Aorta (tissue), 5 donors: ENCODE data around the gene POLA1. TPM values are rescaled to one million over a fixed set of nuclear protein-coding genes. Genes with fewer than 3 reads are reported as not detected.

Experiments
- ATAC-seq: fragments of 200-7000 bp; cut with Tn5 transposase; one replicate; pipeline ENCODE4 v1.9.1; 2022; ENCODE audit warnings: moderate library complexity; ENCODE audit not compliant: low FRiP score
- DNase-seq, 2 donors: peaks; one replicate each; pipeline ENCODE4 v3.0.0-alpha.2; 2020
- H3K27ac ChIP-seq, 2 donors: one replicate each; pipeline ENCODE4 v1.5.1; 2013; ENCODE audit warnings: low read length in 2 of 2, mild to moderate bottlenecking in 2 of 2, moderate library complexity in 2 of 2, control low read depth in 1 of 2, inconsistent platforms in 1 of 2, low read depth in 1 of 2
- H3K27me3 ChIP-seq, 2 donors: one replicate each; pipeline ENCODE4 v1.6.1; 2013; ENCODE audit warnings: control low read depth in 1 of 2, low read length in 1 of 2, mild to moderate bottlenecking in 1 of 2, moderate library complexity in 1 of 2; ENCODE audit not compliant: insufficient read depth in 2 of 2, control insufficient read depth in 1 of 2
- H3K36me3 ChIP-seq, 2 donors: one replicate each; pipeline ENCODE4 v1.6.1; 2013; ENCODE audit warnings: control low read depth in 1 of 2, low read length in 1 of 2, mild to moderate bottlenecking in 1 of 2; ENCODE audit not compliant: insufficient read depth in 2 of 2, control insufficient read depth in 1 of 2
- H3K4me1 ChIP-seq, 2 donors: one replicate each; pipeline ENCODE4 v1.6.1; 2013; ENCODE audit warnings: low read length in 2 of 2, control low read depth in 1 of 2, mild to moderate bottlenecking in 1 of 2, moderate library complexity in 1 of 2; ENCODE audit not compliant: insufficient read depth in 2 of 2, control insufficient read depth in 1 of 2
- H3K4me3 ChIP-seq, 2 donors: one replicate each; pipeline ENCODE4 v1.5.1; 2013; ENCODE audit warnings: low read length in 2 of 2, control low read depth in 1 of 2, mild to moderate bottlenecking in 1 of 2
- H3K9me3 ChIP-seq: one replicate; pipeline ENCODE4 v1.6.1; 2013; ENCODE audit warnings: mild to moderate bottlenecking, low read length; ENCODE audit not compliant: control insufficient read depth
- WGBS, 2 donors: extraction: QIAGEN DNeasy Blood & Tissue Kit; methylation state at CpG; one replicate each; pipeline ENCODE4 v1.1.7; 2013; 5-methylcytosine and 5-hydroxymethylcytosine counted together
- intact Hi-C, 2 donors: fragments of 100-400 bp; cut with DNase I; formaldehyde crosslinking; loops; one replicate each; pipeline versions ENCODE4 v1.14.2 to v1.15.0; 2022
- polyA plus RNA-seq, 2 donors: library from polyadenylated mRNA; stranded (reverse); fragments of 200-250 nt; gene quantifications; one replicate each; pipeline ENCODE4 v1.2.3, GENCODE V29; 2013
- total RNA-seq, 2 donors: library from RNA; stranded (reverse); fragmentation: NEBNext Ultra II Directional; extraction: Animal tissue kit (Norgen Biotek cat#: 25700); gene quantifications; one replicate each; pipeline ENCODE4 v1.2.1, GENCODE V29; 2021
- donor health status: healthy with polysubstance abuse.
- donor health status: Bipolar disorder and iron deficiency.
- donor health status: DM: no; HTN: no; CAD: no.
- donor health status: DM: no; HTN: no; CAD: no.
- donor health status: DM: yes; HTN: yes; CAD: no.

The POLA1 gene
- total and polyA plus RNA-seq, 4 donors, result 1.6 to 15.6 (median 6.7) TPM

DNA sequence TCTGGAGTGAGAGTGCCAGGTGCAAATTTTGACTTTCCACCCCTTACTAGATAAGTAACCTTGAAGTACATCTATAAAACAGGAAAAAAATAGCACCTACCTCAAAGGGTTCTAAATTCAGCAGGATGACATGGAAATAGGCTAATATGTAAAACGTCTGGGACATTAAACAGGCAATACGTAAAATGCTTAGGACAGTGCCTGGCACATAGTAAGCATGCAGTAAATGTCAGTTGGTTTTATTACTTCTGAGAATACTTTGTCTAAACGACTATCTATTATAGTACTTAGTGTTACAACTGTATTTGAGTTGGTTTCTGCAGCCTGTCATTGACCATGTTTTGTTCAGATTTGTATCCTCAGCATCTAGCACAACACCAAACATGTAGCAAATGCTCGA lies 251.3 kb downstream of the POLA1 start:
- no peaks in the 10 kb centered on the region for H3K36me3 ChIP-seq
- ATAC-seq, result no peak
- no peaks in the 10 kb centered on the region for H3K9me3 ChIP-seq
- H3K4me3 ChIP-seq, result no peak overlapping the region
- H3K4me1 ChIP-seq, result no peaks in the 10 kb centered on the region
- intact Hi-C loops, result no loop called here
- 41 to 73% methylated on average over 4 of the region's 4 CpGs for WGBS, 2 donors
- H3K27ac ChIP-seq, result no peak overlapping the region
- H3K27me3 ChIP-seq, result no peaks in the 10 kb centered on the region
- DNase-seq, result no peak

- intact Hi-C loops, result no loop called here
- Histone ChIP-seq H3K4me3 (no peak overlapping the region), H3K36me3 (no peaks in the 10 kb centered on the region), H3K27me3 (no peaks in the 10 kb centered on the region), H3K9me3 (no peaks in the 10 kb centered on the region), H3K27ac (no peak overlapping the region), H3K4me1 (no peaks in the 10 kb centered on the region)
- ATAC-seq (no peak), DNase-seq (no peak)
Observed at GRCh38 chrX:24946369-24946768, 252.7 kb downstream of the POLA1 start.

DNA sequence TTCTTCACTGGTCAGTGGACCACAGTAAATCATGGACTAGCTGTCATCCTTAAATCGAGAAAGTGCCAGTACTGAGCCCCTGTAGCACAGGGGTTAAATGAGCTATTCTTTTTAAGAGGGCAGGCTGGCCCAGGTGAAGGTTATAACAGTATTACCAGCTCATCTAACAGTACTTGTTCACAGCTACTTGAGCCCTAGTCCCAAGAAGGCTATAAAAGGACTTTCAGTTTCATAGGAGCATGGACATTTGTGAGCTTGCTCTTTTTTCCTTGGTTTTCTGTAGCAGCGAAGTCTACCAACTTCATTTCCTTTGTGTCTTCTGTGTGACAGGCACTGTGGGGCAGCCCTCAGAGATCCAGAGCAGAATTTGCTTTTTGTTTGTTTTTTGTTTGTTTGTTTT lies 261.0 kb downstream of the POLA1 start:
- H3K27ac ChIP-seq, result no peak overlapping the region
- 58 to 85% methylated on average over 2 of the region's 2 CpGs for WGBS, 2 donors
- no peak for ATAC-seq

GRCh38 chrX:24955372-24955930 lies 261.7 kb downstream of the POLA1 start:
- Histone ChIP-seq H3K27ac (no peak overlapping the region), H3K9me3 (no peaks in the 10 kb centered on the region), H3K4me3 (no peak overlapping the region), H3K4me1 (no peaks in the 10 kb centered on the region), H3K27me3 (no peaks in the 10 kb centered on the region), H3K36me3 (no peaks in the 10 kb centered on the region)
- ATAC-seq (no peak), DNase-seq (no peak)
- 76 to 98% methylated on average over 2 of the region's 2 CpGs for WGBS, 2 donors
- intact Hi-C loops, result no loop called here

More for the DNA sequence above, 261.0 kb downstream of the POLA1 start:
- intact Hi-C loops, result no loop called here
- no peak overlapping the region for H3K4me3 ChIP-seq
- H3K9me3 ChIP-seq, result no peaks in the 10 kb centered on the region
- DNase-seq, result no peak
- H3K36me3 ChIP-seq, result no peaks in the 10 kb centered on the region
- H3K4me1 ChIP-seq, result no peaks in the 10 kb centered on the region
- no peaks in the 10 kb centered on the region for H3K27me3 ChIP-seq

GRCh38 chrX:24956828-24957227 lies 263.1 kb downstream of the POLA1 start:
- no peak for DNase-seq
- Histone ChIP-seq H3K9me3 (no peaks in the 10 kb centered on the region), H3K4me3 (no peak overlapping the region), H3K27me3 (no peaks in the 10 kb centered on the region), H3K36me3 (no peaks in the 10 kb centered on the region), H3K27ac (no peak overlapping the region), H3K4me1 (no peaks in the 10 kb centered on the region)
- intact Hi-C loops, result no loop called here
- no peak for ATAC-seq

GRCh38 chrX:24961809-24962208 lies 268.1 kb downstream of the POLA1 start:
- DNase-seq (no peak), ATAC-seq (no peak)
- intact Hi-C loops, result no loop called here
- H3K36me3 ChIP-seq, result no peaks in the 10 kb centered on the region
- no peak overlapping the region for H3K27ac ChIP-seq
- H3K9me3 ChIP-seq, result no peaks in the 10 kb centered on the region
- no peak overlapping the region for H3K4me3 ChIP-seq
- 81 to 89% methylated on average over 1 of the region's 1 CpG for WGBS, 2 donors
- H3K27me3 ChIP-seq, result no peaks in the 10 kb centered on the region
- no peaks in the 10 kb centered on the region for H3K4me1 ChIP-seq

GRCh38 chrX:24963823-24964222 lies 270.1 kb downstream of the POLA1 start:
- H3K4me1 ChIP-seq, result no peaks in the 10 kb centered on the region
- no peak overlapping the region for H3K27ac ChIP-seq
- H3K9me3 ChIP-seq, result no peaks in the 10 kb centered on the region
- 72 to 81% methylated on average over 2 of the region's 2 CpGs for WGBS, 2 donors
- no peak for ATAC-seq
- no peaks in the 10 kb centered on the region for H3K36me3 ChIP-seq
- no peak for DNase-seq
- intact Hi-C loops, result no loop called here
- H3K27me3 ChIP-seq, result no peaks in the 10 kb centered on the region
- no peak overlapping the region for H3K4me3 ChIP-seq

- WGBS, 2 donors, result 74 to 85% methylated on average over 1 of the region's 1 CpG
- H3K27ac ChIP-seq, result no peak overlapping the region
- H3K4me3 ChIP-seq, result no peak overlapping the region
- ATAC-seq (no peak), DNase-seq (no peak)
- H3K4me1 ChIP-seq, result no peaks in the 10 kb centered on the region
- no peaks in the 10 kb centered on the region for H3K36me3 ChIP-seq
- intact Hi-C loops, result loop anchor here in 1 of 2 donors (5.0 kb wide), 1 partner anchor 48 kb away; no protein-coding TSS in a partner anchor
- H3K27me3 ChIP-seq, result no peaks in the 10 kb centered on the region
- H3K9me3 ChIP-seq, result no peaks in the 10 kb centered on the region
Observed at GRCh38 chrX:24965372-24965771, 271.7 kb downstream of the POLA1 start.

GRCh38 chrX:24969812-24970211 lies 276.1 kb downstream of the POLA1 start:
- Histone ChIP-seq H3K4me1 (no peaks in the 10 kb centered on the region), H3K9me3 (no peaks in the 10 kb centered on the region), H3K36me3 (no peaks in the 10 kb centered on the region), H3K4me3 (no peak overlapping the region), H3K27me3 (no peaks in the 10 kb centered on the region), H3K27ac (no peak overlapping the region)
- 69 to 96% methylated on average over 5 of the region's 5 CpGs for WGBS, 2 donors
- intact Hi-C loops, result loop anchor here in 1 of 2 donors (5.0 kb wide), 1 partner anchor 53 kb away; no protein-coding TSS in a partner anchor
- DNase-seq (no peak), ATAC-seq (no peak)
